Liver (tissue), 9 donors: Measurements from ENCODE around the gene ADGRD1. TPM values are rescaled to one million over a fixed set of nuclear protein-coding genes. Genes with fewer than 3 reads are reported as not detected.

Experiments
- DNase-seq: peaks from one replicate; pipeline ENCODE4 v3.0.0-alpha.2; 2017; ENCODE audit warnings: low spot score
- H3K27ac ChIP-seq, 2 donors: one replicate each; pipeline ENCODE4 v1.7.0; 2013; ENCODE audit warnings: inconsistent platforms in 2 of 2, low read length in 2 of 2, control low read depth in 1 of 2, low read depth in 1 of 2, mild to moderate bottlenecking in 1 of 2
- H3K27me3 ChIP-seq, 4 donors: one replicate each; pipeline versions ENCODE4 v1.6.1 to v1.7.0; 2013; ENCODE audit warnings: low read length in 3 of 4, inconsistent platforms in 1 of 4, mild to moderate bottlenecking in 1 of 4, moderate library complexity in 1 of 4; ENCODE audit not compliant: control insufficient read depth in 4 of 4, insufficient read depth in 4 of 4
- H3K36me3 ChIP-seq, 4 donors: one replicate each; pipeline versions ENCODE4 v1.6.1 to v1.7.0; 2013; ENCODE audit warnings: low read length in 3 of 4, mild to moderate bottlenecking in 3 of 4, low read depth in 1 of 4, moderate library complexity in 1 of 4; ENCODE audit not compliant: control insufficient read depth in 4 of 4, insufficient read depth in 3 of 4
- H3K4me1 ChIP-seq, 4 donors: one replicate each; pipeline versions ENCODE4 v1.6.1 to v1.7.0; 2013; ENCODE audit warnings: low read length in 3 of 4, mild to moderate bottlenecking in 3 of 4, moderate library complexity in 1 of 4; ENCODE audit not compliant: control insufficient read depth in 4 of 4, insufficient read depth in 4 of 4
- H3K4me3 ChIP-seq, 3 donors: one replicate each; pipeline versions ENCODE4 v1.6.1 to v1.7.0; 2013; ENCODE audit warnings: low read length in 3 of 3, control low read depth in 1 of 3, low read depth in 1 of 3, mild to moderate bottlenecking in 1 of 3
- H3K9ac ChIP-seq, 2 donors: one replicate each; pipeline ENCODE4 v1.7.0; 2013; ENCODE audit warnings: low read length in 2 of 2, mild to moderate bottlenecking in 2 of 2, moderate library complexity in 2 of 2, control low read depth in 1 of 2, low read depth in 1 of 2
- H3K9me3 ChIP-seq, 4 donors: one replicate each; pipeline versions ENCODE4 v1.6.1 to v1.7.0; 2013; ENCODE audit warnings: low read length in 3 of 4; ENCODE audit not compliant: control insufficient read depth in 4 of 4
- CTCF ChIP-seq: fragments of 150-350 bp; IDR thresholded peaks from 2 replicates; pipeline ENCODE4 v1.5.1; 2017; ENCODE audit warnings: improper control_type of control experiment, low read depth, low read length; ENCODE audit not compliant: missing input control
- EGR1 ChIP-seq, 2 donors: IDR thresholded peaks; 2 replicates each; pipeline ENCODE4 v1.6.1; 2016 to 2018; ENCODE audit warnings: antibody characterized with exemption in 2 of 2, low read depth in 2 of 2
- FOXA1 ChIP-seq: IDR thresholded peaks from 2 replicates; pipeline ENCODE4 v1.6.1; 2016; ENCODE audit warnings: antibody characterized with exemption
- GABPA ChIP-seq, 2 donors: IDR thresholded peaks in 1 of 2; conservative IDR thresholded peaks in 1 of 2; 2 replicates each; pipeline ENCODE4 v1.6.1; 2016; ENCODE audit warnings: antibody characterized with exemption in 2 of 2, mild to moderate bottlenecking in 1 of 2, moderate library complexity in 1 of 2
- HNF4A ChIP-seq, 2 donors: conservative IDR thresholded peaks; 2 replicates each; pipeline ENCODE4 v1.6.1; 2016; ENCODE audit warnings: antibody characterized with exemption in 2 of 2, mild to moderate bottlenecking in 2 of 2
- JUND ChIP-seq, 2 donors: IDR thresholded peaks; 2 replicates each; pipeline ENCODE4 v1.6.1; 2016; ENCODE audit warnings: antibody characterized with exemption in 2 of 2
- MAX ChIP-seq: IDR thresholded peaks from 2 replicates; pipeline ENCODE4 v1.6.1; 2016; ENCODE audit warnings: antibody characterized with exemption
- NR2F2 ChIP-seq: IDR thresholded peaks from 2 replicates; pipeline ENCODE4 v1.6.1; 2016; ENCODE audit warnings: antibody characterized with exemption
- RXRA ChIP-seq, 2 donors: IDR thresholded peaks; 2 replicates each; pipeline ENCODE4 v1.6.1; 2017 to 2018; ENCODE audit warnings: antibody characterized with exemption in 2 of 2, mild to moderate bottlenecking in 1 of 2
- SP1 ChIP-seq: IDR thresholded peaks from 2 replicates; pipeline ENCODE4 v1.6.1; 2018; ENCODE audit warnings: antibody characterized with exemption, mild to moderate bottlenecking
- YY1 ChIP-seq: IDR thresholded peaks from 2 replicates; pipeline ENCODE4 v1.6.1; 2016; ENCODE audit warnings: antibody characterized with exemption, mild to moderate bottlenecking
- WGBS: extraction: QIAGEN DNeasy Blood & Tissue Kit; methylation state at CpG from one replicate; pipeline ENCODE4 v1.1.7; 2013; 5-methylcytosine and 5-hydroxymethylcytosine counted together
- polyA plus RNA-seq, 2 donors: library from polyadenylated mRNA; stranded (reverse) in 1 of 2; unstranded in 1 of 2; fragments of 200-250 nt in 1 of 2; fragments of >200 nt in 1 of 2; fragmentation: Nextera tagmentation in 1 of 2; extraction: Ambion mirVana in 1 of 2; gene quantifications; one replicate each; pipeline versions ENCODE4 v1.2.1 to v1.2.3, GENCODE V29; 2013 to 2015
- total RNA-seq, 2 donors: library from RNA; depleted of rRNA; stranded (reverse); fragments of >200 nt; gene quantifications; one replicate each; pipeline ENCODE4 v1.2.3, GENCODE V29; 2014
- TF ChIP-seq, protein P1 (sequence below): IDR thresholded peaks from 2 replicates; pipeline ENCODE4 v1.6.1; 2016; ENCODE audit warnings: antibody characterized with exemption
- TF ChIP-seq, protein P2 (sequence below): IDR thresholded peaks from 2 replicates; pipeline ENCODE4 v1.6.1; 2016; ENCODE audit warnings: antibody characterized with exemption
- donor health status: healthy.
- donor health status: healthy.
- donor health status: healthy.
- donor health status: healthy.
- donor health status: healthy.

The ADGRD1 gene
- total and polyA plus RNA-seq, 4 donors: 2.7 to 7.1 (median 4.6) TPM

GRCh38 chr12:130920723-130921381 lies 32.9 kb upstream of the ADGRD1 start:
- Histone ChIP-seq H3K9ac (no peak overlapping the region), H3K9me3 (peaks cover 0 to 2% (median under 1%) of the 10 kb centered on the region in 4 donors), H3K4me3 (no peak overlapping the region), H3K27me3 (peaks cover 0 to 4% (median 0%) of the 10 kb centered on the region in 4 donors), H3K4me1 (no peaks in the 10 kb centered on the region), H3K36me3 (no peaks in the 10 kb centered on the region), H3K27ac (no peak overlapping the region)
- no peak for DNase-seq
- no peak for TF ChIP-seq HNF4A (conservative IDR thresholded peaks at IDR 0.05)
- no peak for TF ChIP-seq MAX
- no peak for TF ChIP-seq NR2F2
- no peak for TF ChIP-seq YY1
- no peak for TF ChIP-seq SP1
- no peak for TF ChIP-seq JUND (IDR thresholded peaks at IDR 0.05)
- no peak for TF ChIP-seq CTCF
- TF ChIP-seq, protein P1, sequence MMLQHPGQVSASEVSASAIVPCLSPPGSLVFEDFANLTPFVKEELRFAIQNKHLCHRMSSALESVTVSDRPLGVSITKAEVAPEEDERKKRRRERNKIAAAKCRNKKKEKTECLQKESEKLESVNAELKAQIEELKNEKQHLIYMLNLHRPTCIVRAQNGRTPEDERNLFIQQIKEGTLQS: no peak
- TF ChIP-seq, protein P2, sequence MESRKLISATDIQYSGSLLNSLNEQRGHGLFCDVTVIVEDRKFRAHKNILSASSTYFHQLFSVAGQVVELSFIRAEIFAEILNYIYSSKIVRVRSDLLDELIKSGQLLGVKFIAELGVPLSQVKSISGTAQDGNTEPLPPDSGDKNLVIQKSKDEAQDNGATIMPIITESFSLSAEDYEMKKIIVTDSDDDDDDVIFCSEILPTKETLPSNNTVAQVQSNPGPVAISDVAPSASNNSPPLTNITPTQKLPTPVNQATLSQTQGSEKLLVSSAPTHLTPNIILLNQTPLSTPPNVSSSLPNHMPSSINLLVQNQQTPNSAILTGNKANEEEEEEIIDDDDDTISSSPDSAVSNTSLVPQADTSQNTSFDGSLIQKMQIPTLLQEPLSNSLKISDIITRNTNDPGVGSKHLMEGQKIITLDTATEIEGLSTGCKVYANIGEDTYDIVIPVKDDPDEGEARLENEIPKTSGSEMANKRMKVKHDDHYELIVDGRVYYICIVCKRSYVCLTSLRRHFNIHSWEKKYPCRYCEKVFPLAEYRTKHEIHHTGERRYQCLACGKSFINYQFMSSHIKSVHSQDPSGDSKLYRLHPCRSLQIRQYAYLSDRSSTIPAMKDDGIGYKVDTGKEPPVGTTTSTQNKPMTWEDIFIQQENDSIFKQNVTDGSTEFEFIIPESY: no peak
- no peak for TF ChIP-seq EGR1 (IDR thresholded peaks at IDR 0.05; ENCODE audit: low read depth in 2 of 2)
- TF ChIP-seq GABPA (IDR thresholded peaks at IDR 0.05 in 1 of 2, conservative IDR thresholded peaks at IDR 0.05 in 1 of 2): no peak
- TF ChIP-seq RXRA (IDR thresholded peaks at IDR 0.05): no peak
- no peak for TF ChIP-seq FOXA1
- 70% methylated on average over 8 of the region's 8 CpGs for WGBS

- no peak overlapping the region for H3K27ac ChIP-seq
- no peak overlapping the region for H3K4me3 ChIP-seq
- no peak for DNase-seq
- WGBS: 71% methylated on average over 4 of the region's 4 CpGs
- H3K27me3 ChIP-seq: peaks cover 0 to 4% (median 0%) of the 10 kb centered on the region in 4 donors
- peaks cover 0 to 2% (median under 1%) of the 10 kb centered on the region in 4 donors for H3K9me3 ChIP-seq
- TF ChIP-seq, protein P1: no peak
- no peak overlapping the region for H3K9ac ChIP-seq
- no peaks in the 10 kb centered on the region for H3K36me3 ChIP-seq
- no peaks in the 10 kb centered on the region for H3K4me1 ChIP-seq
Measured at GRCh38 chr12:130922511-130922953, 31.2 kb upstream of the ADGRD1 start.
